GM21528 (cell line): ENCODE measurements around the gene RSPH3.
"Not testable (repeated sequence)": the region's sequence is repeated elsewhere in the genome, so short reads cannot be mapped to it uniquely, and the experiment has no call there.

Source experiments
- ATAC-seq: cut with Tn5 transposase; IDR thresholded peaks from one replicate; pipeline ENCODE4 v1.9.1; 2021; ENCODE audit warnings: mild to moderate bottlenecking, moderate library complexity; ENCODE audit not compliant: unreplicated experiment, low FRiP score

RSPH3 gene

DNA sequence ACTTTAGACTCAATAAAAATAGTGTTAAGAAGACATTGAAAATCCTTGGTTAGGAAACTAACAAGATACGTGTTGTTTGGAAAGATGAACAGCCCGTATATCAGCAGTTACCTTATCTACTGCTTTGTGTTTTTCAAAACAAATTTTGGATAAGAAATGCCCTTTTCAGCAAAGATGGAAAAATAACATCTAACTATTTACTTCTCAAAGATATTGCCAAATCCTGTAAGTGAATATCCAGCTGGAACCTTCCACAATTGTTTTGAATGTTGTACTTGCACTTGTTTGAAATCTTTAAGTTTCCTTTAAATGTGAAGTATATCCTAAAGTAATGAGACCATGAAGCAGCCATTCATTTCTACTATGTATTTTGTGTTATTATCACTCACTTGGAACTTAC is 30.2 kb upstream of the RSPH3 start:
- ATAC-seq = no peak

DNA sequence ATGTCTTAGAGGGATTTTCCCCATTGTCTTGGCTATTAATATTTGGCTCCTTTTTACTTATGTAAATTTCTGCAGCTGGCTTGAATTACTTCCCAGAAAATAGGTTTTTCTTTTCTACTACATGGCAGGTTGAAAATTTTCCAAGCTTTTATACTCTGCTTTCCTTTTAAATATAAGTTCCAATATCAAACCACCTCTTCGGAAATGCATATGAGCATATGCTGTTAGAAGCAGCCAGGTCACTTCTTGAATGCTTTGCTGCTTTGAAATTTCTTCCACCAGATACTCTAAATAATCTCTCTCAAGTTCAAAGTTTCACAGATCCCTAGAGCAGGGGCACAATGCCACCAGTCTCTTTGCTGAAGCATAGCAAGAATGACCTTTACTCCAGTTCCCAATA is 25.2 kb upstream of the RSPH3 start:
- not testable (repeated sequence) for ATAC-seq

GRCh38 chr6:159023893-159024292 is 23.9 kb upstream of the RSPH3 start:
- no peak for ATAC-seq

- no peak for ATAC-seq
These were observed 20.0 kb upstream of the RSPH3 start for GRCh38 chr6:159020011-159020410.

GRCh38 chr6:159017757-159018559 is 18.0 kb upstream of the RSPH3 start:
- ATAC-seq = no peak

DNA sequence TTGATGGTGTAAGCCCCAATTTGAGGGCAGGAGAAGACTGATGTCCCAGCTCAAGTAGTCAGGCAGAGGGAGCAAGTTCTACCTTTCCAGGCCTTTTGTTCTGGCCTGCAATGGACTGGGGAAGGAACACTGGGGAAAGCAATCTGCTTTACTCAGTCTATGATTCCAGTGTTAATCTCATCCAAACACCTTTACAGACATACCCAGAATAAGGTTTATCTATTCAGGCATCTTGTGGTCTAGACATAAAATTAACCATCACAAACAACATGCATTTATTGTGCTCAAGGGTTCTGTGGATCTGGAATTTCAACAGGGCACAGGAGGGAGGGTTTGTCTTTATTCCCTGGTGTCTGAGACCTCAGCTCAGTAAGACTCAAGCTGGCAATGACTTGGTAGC is 14.4 kb upstream of the RSPH3 start:
- ATAC-seq = no peak

DNA sequence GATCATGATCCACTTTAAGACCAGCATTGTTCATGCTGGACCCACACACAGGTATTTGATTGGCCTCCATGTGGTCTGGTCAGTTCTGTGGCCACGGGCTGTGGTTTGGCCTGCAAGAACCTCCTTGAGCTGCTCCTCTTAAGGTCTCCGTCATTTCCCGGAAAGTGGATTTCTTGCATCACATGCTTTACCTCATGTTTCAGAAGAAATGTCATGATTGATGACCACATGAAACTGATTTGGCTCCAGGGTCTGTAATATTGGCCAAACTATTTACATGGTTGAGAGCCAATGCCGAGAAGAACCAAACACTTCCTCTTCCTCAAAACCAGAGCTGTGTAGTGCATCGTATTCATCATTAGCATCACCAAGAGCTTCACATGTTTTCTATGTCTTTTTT is 13.2 kb upstream of the RSPH3 start:
- no peak for ATAC-seq

DNA sequence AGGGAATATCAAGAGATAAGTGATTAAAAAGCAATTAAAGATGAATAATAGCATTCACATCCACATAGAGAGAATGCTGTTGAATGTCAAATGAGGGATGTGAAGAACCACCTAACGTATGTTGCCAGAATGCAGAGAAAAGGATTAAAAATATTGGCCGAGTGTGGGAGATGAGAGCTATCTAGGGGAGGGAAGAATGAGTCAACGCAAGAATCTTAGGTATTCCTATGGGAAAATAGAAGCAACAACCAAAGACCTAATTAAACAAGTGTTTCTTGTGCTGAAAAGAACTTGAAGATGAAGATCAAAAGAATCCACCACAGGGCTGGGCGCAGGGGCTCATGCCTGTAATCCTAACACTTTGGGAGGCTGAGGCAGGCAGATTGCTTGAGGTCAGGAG is 12.2 kb upstream of the RSPH3 start:
- no peak for ATAC-seq

GRCh38 chr6:159010037-159010612 is 10.1 kb upstream of the RSPH3 start:
- not testable (repeated sequence) for ATAC-seq

GRCh38 chr6:159008656-159009288 is 8.8 kb upstream of the RSPH3 start:
- ATAC-seq = no peak

DNA sequence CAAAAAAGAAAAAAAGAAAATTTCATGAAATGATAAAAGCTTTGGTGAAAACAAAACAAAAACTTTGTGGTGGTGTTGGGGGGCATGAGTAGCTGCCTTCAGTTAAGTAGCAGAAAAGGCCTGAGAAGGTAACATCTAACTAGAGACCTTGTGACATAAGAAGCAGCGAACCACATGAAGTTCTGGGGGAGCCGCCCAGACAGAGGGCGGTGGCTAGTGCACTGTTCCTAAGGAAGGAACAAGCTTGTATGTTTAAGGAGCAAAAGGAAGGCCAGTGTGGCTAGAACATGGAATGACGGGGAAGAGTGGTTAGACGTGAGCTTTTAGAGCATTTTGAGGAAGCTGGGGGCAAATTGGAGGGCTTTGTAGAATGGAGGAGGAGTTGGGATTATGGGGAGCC is 7.5 kb upstream of the RSPH3 start:
- no peak for ATAC-seq

DNA sequence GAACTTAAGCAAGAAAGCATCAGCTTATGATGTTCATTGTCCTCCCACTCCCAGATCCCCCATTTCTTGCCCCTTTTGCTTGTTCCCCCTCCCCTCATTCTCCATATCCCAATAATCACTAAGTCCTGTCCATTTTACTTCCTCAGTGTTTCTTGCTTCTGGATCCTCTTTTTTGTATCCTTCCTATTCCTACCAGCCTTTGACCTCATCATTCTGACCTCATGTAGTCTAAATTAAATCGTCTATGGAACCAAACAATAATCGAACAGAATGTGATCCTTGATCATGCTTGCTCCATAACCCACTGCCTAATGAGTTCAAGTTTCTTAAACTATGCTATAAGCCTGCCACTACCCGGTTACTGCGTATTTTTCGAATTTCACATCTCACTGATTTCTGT is 5.4 kb upstream of the RSPH3 start:
- no peak for ATAC-seq

DNA sequence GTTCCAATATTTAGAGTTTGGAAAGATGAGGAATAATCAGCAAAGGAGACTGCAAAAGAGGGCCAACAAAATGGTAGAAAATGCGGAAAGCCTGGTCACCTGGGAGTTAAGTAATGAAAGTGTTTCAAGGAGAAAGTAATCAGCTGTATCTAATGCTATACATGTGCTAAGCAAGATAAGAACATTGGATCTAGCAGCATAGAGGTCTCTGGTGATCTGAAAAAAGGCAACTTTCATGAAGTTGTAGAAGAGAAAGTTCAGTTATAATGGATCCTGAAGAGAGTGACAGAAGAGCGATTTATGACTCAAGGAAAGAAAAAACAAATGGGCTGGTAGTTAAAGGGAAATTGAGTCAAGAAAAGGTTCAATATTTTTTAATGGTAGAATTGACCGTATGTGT is 4.6 kb upstream of the RSPH3 start:
- ATAC-seq = no peak

DNA sequence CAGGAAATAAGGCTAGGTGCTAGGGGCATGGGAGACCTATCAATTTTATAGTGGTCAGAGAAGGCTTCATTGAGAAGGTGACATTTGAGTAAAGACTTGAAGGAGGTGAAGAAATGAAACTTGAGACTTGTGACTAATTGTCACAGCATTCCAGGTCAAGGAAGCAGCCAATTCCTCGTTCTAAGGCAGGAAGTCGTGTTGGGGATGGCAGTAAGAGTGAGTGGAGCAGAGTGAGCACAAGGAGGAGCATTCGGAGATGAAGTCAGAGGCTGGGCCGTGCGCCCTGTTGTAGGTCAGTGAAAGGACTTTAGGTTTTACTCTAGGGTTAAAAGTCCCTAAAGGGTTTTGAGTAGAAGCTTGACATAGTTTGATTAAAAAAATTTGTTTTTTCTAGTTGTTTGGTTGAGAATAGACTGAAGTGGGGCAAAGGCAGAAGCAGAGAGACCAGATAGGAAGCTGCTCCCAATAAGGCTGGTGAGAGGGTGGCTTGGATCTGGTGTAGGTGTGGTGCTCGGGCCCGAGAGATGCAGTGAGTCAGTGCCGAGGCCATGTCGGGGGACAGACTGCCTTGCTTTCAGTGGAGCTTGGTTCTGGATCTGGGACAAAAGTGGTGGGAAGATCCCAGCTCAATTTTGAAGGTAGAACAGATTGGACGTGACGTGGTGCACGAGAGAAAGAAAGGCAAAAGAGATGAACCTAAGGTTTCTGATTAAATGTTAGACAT is 2.6 kb upstream of the RSPH3 start:
- ATAC-seq = no peak

- ATAC-seq = peak; percentile 37
These were observed 792 bp downstream of the RSPH3 start for GRCh38 chr6:158999154-158999665.

DNA sequence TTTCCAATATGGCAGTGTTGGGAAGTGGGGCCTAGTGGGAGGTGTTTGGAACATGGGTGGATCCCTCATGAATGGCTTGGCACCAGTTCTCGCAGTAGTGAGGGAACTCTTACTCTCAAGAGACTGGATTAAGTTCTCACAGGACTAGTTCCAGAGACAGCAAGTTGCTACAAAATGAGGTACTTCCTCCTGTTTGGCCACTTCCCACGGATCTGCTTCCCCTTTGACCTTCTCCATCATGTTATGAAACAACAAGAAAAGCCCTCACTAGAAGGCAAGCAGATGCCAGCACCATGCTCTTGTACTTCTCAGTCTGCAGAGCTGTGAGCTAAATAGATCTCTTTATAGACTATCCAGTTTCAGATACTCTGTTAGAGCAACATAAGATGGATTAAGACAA is 3.1 kb downstream of the RSPH3 start:
- no peak for ATAC-seq

GRCh38 chr6:158993639-158994038 is 6.4 kb downstream of the RSPH3 start:
- ATAC-seq = no peak

DNA sequence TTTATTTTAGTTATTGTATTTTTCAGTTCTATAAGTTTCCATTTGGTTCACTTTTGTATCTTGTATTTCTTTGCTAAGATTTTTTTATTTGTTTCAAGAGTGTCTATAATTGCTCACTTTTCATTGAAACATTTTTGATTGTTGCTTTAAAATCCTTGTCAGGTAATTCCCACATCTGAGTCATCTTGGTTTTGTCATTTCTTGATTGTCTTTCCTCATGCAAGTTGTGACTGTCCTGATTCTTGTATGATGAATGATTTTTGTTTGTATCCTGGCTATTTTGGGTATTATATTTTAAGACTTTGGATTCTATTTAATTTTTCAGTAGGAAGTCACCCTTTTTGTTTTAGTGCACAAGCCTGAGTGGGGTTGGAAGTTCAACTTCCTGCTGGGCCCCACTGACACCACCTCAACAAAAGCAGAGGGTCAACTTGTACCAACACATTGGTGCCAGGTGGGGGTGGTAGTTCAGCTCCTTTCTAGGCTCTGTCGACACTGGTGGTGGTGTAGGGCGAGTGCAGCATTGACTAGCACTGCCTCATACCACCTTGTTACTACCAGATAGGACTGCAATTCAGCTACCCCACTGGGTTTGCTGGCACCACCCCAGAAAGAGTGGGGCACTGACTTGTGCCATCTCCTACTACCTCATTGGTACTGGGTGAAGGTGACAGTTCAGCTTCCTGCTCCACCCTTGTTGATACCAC is 8.8 kb downstream of the RSPH3 start:
- ATAC-seq = no peak

DNA sequence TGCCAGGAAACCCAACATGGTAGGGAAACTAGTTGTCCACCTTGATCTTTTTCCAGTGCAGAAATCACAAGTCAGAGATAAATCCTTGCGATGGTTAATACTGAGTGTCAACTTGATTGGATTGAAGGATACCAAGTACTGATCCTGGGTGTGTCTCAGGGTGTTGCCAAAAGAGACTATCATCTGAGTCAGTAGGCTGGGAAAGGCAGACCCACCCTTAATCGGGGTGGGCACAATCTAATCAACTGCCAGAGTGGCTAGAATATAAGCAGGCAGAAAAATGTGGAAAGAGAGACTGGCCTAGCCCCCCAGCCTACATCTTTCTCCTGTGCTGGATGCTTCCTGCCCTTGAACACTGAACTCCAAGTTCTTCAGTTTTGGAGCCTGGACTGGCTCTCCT is 10.3 kb downstream of the RSPH3 start:
- ATAC-seq = not testable (repeated sequence)

DNA sequence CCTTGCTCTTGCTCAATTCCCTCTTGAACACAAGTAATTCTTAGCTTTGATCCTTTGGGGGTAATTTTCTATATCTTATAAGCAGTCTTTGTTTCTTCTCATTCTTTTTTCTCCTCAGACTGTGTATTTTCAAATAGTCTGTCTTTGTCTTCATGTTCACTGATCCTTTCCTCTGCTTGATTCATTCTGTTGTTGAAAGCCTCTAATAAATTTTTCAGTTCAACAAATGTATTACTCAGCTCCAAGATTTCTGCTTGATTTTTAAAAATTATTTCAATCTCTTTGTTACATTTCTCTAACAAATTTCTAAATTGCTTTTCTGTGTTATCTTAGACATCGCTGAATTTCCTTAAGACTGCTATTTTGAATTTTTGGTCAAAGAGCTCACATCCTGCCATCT is 11.5 kb downstream of the RSPH3 start:
- ATAC-seq = no peak
